ENCODE data around the gene PEAK3.

GRCh38 chr19:2232286-2233151 lies 49.5 kb downstream of the PEAK3 start:
- no peak for TF ChIP-seq CTCF (IDR thresholded peaks at IDR 0.05)
- TF ChIP-seq POLR2AphosphoS5 (IDR thresholded peaks at IDR 0.05), result no peak
- TF ChIP-seq POLR2A (IDR thresholded peaks at IDR 0.05), result no peak

All from breast epithelium (tissue), 3 donors.